K562 (cell line): ENCODE data around the gene GNG11. TPM values are rescaled to one million over a fixed set of nuclear protein-coding genes. Genes with fewer than 3 reads are reported as not detected.

ENCODE experiments used
- BRD9 ChIP-seq: fragments of 450-650 bp; IDR thresholded peaks from 2 replicates; pipeline ENCODE4 v1.6.1; 2018; ENCODE audit warnings: low read depth; ENCODE audit not compliant: partially characterized antibody
- CHCHD3 ChIP-seq: fragments of 250-450 bp; sonication (Bioruptor Pico); IDR thresholded peaks from 2 replicates; pipeline ENCODE4 v2.1.2; 2022; ENCODE audit warnings: mild to moderate bottlenecking
- CXXC5 ChIP-seq: fragments of 250-450 bp; sonication (Bioruptor Pico); IDR thresholded peaks from 2 replicates; pipeline ENCODE4 v1.8.0; 2022; ENCODE audit warnings: inconsistent platforms, mild to moderate bottlenecking, moderate library complexity
- DPF2 ChIP-seq: fragments of 450-650 bp; IDR thresholded peaks from 2 replicates; pipeline ENCODE4 v1.6.1; 2016
- ETV6 ChIP-seq, 3 experiments: fragments of 150-350 bp in 1 of 3; sonication (generic) in 1 of 3; formaldehyde crosslinking in 1 of 3; IDR thresholded peaks; 2 replicates each; pipeline versions ENCODE4 v1.6.1 to v1.8.0; 2014 to 2022; ENCODE audit warnings: borderline replicate concordance in 2 of 3, low read depth in 2 of 3, antibody characterized with exemption in 1 of 3, low read length in 1 of 3, mild to moderate bottlenecking in 1 of 3, missing genetic modification reagents in 1 of 3
- HNRNPH1 ChIP-seq: fragments of 200-400 bp; formaldehyde crosslinking; optimal IDR thresholded peaks from 2 replicates; pipeline ENCODE3; 2017; ENCODE audit warnings: low read depth, mild to moderate bottlenecking, low read length, moderate library complexity
- MTA1 ChIP-seq: fragments of 450-650 bp; IDR thresholded peaks from 2 replicates; pipeline ENCODE4 v1.6.1; 2017; ENCODE audit warnings: borderline replicate concordance
- NCOA1 ChIP-seq: fragments of 450-650 bp; IDR thresholded peaks from 2 replicates; pipeline ENCODE4 v1.6.1; 2016; ENCODE audit warnings: low read depth
- NCOA4 ChIP-seq: fragments of 450-650 bp; IDR thresholded peaks from 2 replicates; pipeline ENCODE4 v1.6.1; 2018; ENCODE audit warnings: mild to moderate bottlenecking; ENCODE audit not compliant: partially characterized antibody
- NR2C2 ChIP-seq, 2 experiments: fragments of 200-800 bp in 1 of 2; sonication (Bioruptor generic) in 1 of 2; sonication (generic) in 1 of 2; formaldehyde crosslinking in 1 of 2; IDR thresholded peaks; 2 replicates each; pipeline versions ENCODE4 v1.6.1 to v1.8.0; 2016 to 2022; ENCODE audit warnings: mild to moderate bottlenecking in 1 of 2, missing compliant biosample characterization in 1 of 2, missing genetic modification characterization in 1 of 2, missing genetic modification reagents in 1 of 2
- PHF20 ChIP-seq: fragments of 450-650 bp; IDR thresholded peaks from 2 replicates; pipeline ENCODE4 v1.6.1; 2018; ENCODE audit not compliant: partially characterized antibody
- RBBP5 ChIP-seq: fragments of 200-600 bp; sonication (generic); IDR thresholded peaks from 2 replicates; pipeline ENCODE4 v1.6.1; 2012; ENCODE audit warnings: borderline replicate concordance, mild to moderate bottlenecking, low read length, control low read depth, inconsistent platforms; ENCODE audit not compliant: insufficient read depth, poor library complexity, severe bottlenecking
- RCOR1 ChIP-seq, 2 experiments: IDR thresholded peaks; 2 replicates each; pipeline ENCODE4 v1.6.1; 2012; ENCODE audit warnings: low read depth in 2 of 2, low read length in 2 of 2, borderline replicate concordance in 1 of 2, improper control_type of control experiment in 1 of 2
- SMARCA4 ChIP-seq: fragments of 450-650 bp; IDR thresholded peaks from 2 replicates; pipeline ENCODE4 v1.6.1; 2016
- U2AF1 ChIP-seq: fragments of 200-400 bp; formaldehyde crosslinking; optimal IDR thresholded peaks from 2 replicates; pipeline ENCODE3; 2017; ENCODE audit warnings: mild to moderate bottlenecking, low read depth, low read length, moderate library complexity
- ZBTB17 ChIP-seq: fragments of 450-650 bp; formaldehyde crosslinking; IDR thresholded peaks from 2 replicates; pipeline ENCODE4 v1.4.0; 2020; ENCODE audit warnings: mild to moderate bottlenecking
- ZNF134 ChIP-seq: fragments of 250-450 bp; sonication (Bioruptor Pico); conservative IDR thresholded peaks from 2 replicates; pipeline ENCODE4 v1.4.0; 2020
- ZNF24 ChIP-seq: fragments of 450-650 bp; IDR thresholded peaks from 2 replicates; pipeline ENCODE4 v1.6.1; 2016
- polyA plus RNA-seq, 8 experiments: library from polyadenylated mRNA; depleted of rRNA in 4 of 8; stranded (reverse) in 5 of 8; unstranded in 3 of 8; fragments of >200 nt; fragmentation: Nextera tagmentation in 2 of 8; fragmentation: Illumina TruSeq in 1 of 8; extraction: Ambion mirVana in 2 of 8; extraction: Trizol in 1 of 8; gene quantifications; 2 replicates each; pipeline versions ENCODE4 v1.2.1 to v1.2.3, GENCODE V29; 2011 to 2014; ENCODE audit warnings: inconsistent platforms in 1 of 8, missing spikeins in 1 of 8
- total RNA-seq, 7 experiments: library from RNA; depleted of rRNA in 6 of 7; stranded (reverse); fragments of >200 nt in 6 of 7; fragmentation: Illumina TruSeq in 2 of 7; extraction: Trizol in 2 of 7; gene quantifications; 2 replicates each; pipeline versions ENCODE4 v1.2.1 to v1.2.3, GENCODE V29; 2011 to 2021; ENCODE audit warnings: low replicate concordance in 1 of 7
- TF ChIP-seq, protein P1 (sequence below): sonication (generic); formaldehyde crosslinking; IDR thresholded peaks from 2 replicates; pipeline ENCODE4 v1.8.1; 2023; ENCODE audit warnings: missing genetic modification reagents, mild to moderate bottlenecking, borderline replicate concordance
- TF ChIP-seq, protein P2 (sequence below): IDR thresholded peaks from 2 replicates; pipeline ENCODE4 v1.6.1; 2011; ENCODE audit not compliant: insufficient read length; ENCODE audit errors: extremely low read depth
- TF ChIP-seq, protein P3 (sequence below): fragments of 450-650 bp; conservative IDR thresholded peaks from 2 replicates; pipeline ENCODE4 v1.6.1; 2016; ENCODE audit warnings: missing genetic modification characterization, low read depth, mild to moderate bottlenecking, control low read depth, missing compliant biosample characterization

The GNG11 gene
- total and polyA plus RNA-seq, 9 of the 15 experiments (the other 6 are each of a cell fraction or from before 2014, with no cell fraction given), result 0.06 TPM; not detected in 8

DNA sequence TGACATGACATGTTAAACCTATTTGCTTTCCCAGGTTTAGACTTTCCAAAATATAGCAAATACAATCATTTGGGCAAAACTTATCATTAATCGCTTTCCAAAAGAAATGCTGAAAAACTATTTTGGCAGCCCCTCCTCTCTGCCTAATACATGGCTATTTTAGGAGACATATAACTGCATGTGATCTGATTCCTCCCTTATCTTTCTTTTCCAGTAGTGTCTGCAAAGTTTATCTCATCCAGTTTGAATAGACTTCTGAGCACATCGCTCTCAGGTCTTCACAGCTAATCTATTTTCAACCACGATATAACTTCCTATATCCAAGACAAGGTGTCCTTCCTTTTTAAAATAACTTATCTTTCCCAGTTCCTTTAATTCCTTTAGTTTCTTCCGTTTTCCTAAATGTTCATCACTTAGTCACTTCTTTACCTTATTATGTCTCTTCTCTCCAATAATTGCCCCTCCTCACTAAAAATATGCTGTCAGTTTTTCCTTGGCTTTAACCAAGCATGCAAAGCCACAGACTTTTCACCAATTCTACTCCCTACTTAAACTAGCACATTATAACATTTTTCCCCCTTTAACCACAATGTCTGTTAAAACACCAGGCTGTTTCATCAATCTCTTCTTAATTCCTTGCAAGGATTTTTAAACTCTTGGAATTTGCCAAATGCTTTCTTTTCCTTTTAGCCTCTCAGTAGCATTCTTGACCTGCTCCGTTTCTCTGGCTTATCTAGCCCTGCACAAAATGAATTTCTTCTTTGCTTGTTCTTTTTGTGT, 24.4 kb downstream of the GNG11 start (continued):
- TF ChIP-seq, protein P1, sequence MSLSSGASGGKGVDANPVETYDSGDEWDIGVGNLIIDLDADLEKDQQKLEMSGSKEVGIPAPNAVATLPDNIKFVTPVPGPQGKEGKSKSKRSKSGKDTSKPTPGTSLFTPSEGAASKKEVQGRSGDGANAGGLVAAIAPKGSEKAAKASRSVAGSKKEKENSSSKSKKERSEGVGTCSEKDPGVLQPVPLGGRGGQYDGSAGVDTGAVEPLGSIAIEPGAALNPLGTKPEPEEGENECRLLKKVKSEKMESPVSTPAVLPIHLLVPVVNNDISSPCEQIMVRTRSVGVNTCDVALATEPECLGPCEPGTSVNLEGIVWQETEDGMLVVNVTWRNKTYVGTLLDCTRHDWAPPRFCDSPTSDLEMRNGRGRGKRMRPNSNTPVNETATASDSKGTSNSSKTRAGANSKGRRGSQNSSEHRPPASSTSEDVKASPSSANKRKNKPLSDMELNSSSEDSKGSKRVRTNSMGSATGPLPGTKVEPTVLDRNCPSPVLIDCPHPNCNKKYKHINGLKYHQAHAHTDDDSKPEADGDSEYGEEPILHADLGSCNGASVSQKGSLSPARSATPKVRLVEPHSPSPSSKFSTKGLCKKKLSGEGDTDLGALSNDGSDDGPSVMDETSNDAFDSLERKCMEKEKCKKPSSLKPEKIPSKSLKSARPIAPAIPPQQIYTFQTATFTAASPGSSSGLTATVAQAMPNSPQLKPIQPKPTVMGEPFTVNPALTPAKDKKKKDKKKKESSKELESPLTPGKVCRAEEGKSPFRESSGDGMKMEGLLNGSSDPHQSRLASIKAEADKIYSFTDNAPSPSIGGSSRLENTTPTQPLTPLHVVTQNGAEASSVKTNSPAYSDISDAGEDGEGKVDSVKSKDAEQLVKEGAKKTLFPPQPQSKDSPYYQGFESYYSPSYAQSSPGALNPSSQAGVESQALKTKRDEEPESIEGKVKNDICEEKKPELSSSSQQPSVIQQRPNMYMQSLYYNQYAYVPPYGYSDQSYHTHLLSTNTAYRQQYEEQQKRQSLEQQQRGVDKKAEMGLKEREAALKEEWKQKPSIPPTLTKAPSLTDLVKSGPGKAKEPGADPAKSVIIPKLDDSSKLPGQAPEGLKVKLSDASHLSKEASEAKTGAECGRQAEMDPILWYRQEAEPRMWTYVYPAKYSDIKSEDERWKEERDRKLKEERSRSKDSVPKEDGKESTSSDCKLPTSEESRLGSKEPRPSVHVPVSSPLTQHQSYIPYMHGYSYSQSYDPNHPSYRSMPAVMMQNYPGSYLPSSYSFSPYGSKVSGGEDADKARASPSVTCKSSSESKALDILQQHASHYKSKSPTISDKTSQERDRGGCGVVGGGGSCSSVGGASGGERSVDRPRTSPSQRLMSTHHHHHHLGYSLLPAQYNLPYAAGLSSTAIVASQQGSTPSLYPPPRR, result no peak
- TF ChIP-seq BRD9 (no peak), PHF20 (no peak), ZNF24 (no peak), CXXC5 (CRISPR knock-in tag) (peak; percentile 26; the same call in 1 of the 2 replicates), MTA1 (no peak), RCOR1 (IDR thresholded peaks at IDR 0.05; ENCODE audit: borderline replicate concordance in 1 of 2, low read depth in 2 of 2, low read length in 2 of 2) (no peak), SMARCA4 (peak; percentile 45; the same call in 1 of the 2 replicates), DPF2 (peak; percentile 43; the same call in 1 of the 2 replicates), NCOA1 (no peak), HNRNPH1 (no peak), RBBP5 (no peak), ZBTB17 (peak; percentile 86), U2AF1 (no peak), ETV6 (IDR thresholded peaks at IDR 0.05; ENCODE audit: borderline replicate concordance in 1 of 2, low read depth in 2 of 2, low read length in 1 of 2) (no peak), ETV6 (CRISPR knock-in tag; IDR thresholded peaks at IDR 0.05; ENCODE audit: borderline replicate concordance) (no peak), ZNF134 (CRISPR knock-in tag) (no peak), NCOA4 (no peak), CHCHD3 (CRISPR knock-in tag) (no peak), NR2C2 (CRISPR knock-in tag; IDR thresholded peaks at IDR 0.05) (no peak), NR2C2 (tag; IDR thresholded peaks at IDR 0.05) (no peak)
- TF ChIP-seq, protein P2, sequence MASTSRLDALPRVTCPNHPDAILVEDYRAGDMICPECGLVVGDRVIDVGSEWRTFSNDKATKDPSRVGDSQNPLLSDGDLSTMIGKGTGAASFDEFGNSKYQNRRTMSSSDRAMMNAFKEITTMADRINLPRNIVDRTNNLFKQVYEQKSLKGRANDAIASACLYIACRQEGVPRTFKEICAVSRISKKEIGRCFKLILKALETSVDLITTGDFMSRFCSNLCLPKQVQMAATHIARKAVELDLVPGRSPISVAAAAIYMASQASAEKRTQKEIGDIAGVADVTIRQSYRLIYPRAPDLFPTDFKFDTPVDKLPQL, result no peak
- TF ChIP-seq, protein P3, sequence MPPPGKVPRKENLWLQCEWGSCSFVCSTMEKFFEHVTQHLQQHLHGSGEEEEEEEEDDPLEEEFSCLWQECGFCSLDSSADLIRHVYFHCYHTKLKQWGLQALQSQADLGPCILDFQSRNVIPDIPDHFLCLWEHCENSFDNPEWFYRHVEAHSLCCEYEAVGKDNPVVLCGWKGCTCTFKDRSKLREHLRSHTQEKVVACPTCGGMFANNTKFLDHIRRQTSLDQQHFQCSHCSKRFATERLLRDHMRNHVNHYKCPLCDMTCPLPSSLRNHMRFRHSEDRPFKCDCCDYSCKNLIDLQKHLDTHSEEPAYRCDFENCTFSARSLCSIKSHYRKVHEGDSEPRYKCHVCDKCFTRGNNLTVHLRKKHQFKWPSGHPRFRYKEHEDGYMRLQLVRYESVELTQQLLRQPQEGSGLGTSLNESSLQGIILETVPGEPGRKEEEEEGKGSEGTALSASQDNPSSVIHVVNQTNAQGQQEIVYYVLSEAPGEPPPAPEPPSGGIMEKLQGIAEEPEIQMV (tag), result no peak
